Lower lobe of right lung (tissue), 2 donors: Measurements from ENCODE around the gene BPIFB6. TPM values are rescaled to one million over a fixed set of nuclear protein-coding genes. Genes with fewer than 3 reads are reported as not detected.

Experiments
- ATAC-seq, 2 donors: fragments of 200-7000 bp; cut with Tn5 transposase; one replicate each; pipeline ENCODE4 v1.9.1; 2020 to 2022; ENCODE audit warnings: mild to moderate bottlenecking in 2 of 2, moderate library complexity in 2 of 2
- DNase-seq: peaks from one replicate; pipeline ENCODE4 v3.0.0-alpha.2; 2020
- H3K27ac ChIP-seq: fragments of 200-600 bp; one replicate; pipeline ENCODE4 v1.8.0; 2022
- H3K27me3 ChIP-seq: fragments of 200-600 bp; one replicate; pipeline ENCODE4 v1.8.0; 2022; ENCODE audit warnings: low read depth
- H3K36me3 ChIP-seq: fragments of 200-600 bp; one replicate; pipeline ENCODE4 v1.8.0; 2022; ENCODE audit warnings: mild to moderate bottlenecking
- H3K4me1 ChIP-seq: fragments of 200-600 bp; one replicate; pipeline ENCODE4 v1.8.0; 2022
- H3K4me3 ChIP-seq: fragments of 200-600 bp; one replicate; pipeline ENCODE4 v1.8.0; 2022; ENCODE audit warnings: mild to moderate bottlenecking
- H3K9me3 ChIP-seq: fragments of 200-600 bp; one replicate; pipeline ENCODE4 v1.8.0; 2022
- CTCF ChIP-seq: fragments of 200-600 bp; IDR thresholded peaks from one replicate; pipeline ENCODE4 v1.8.0; 2022; ENCODE audit warnings: antibody characterized with exemption, mild to moderate bottlenecking
- intact Hi-C: fragments of 100-400 bp; cut with DNase I; formaldehyde crosslinking; loops from one replicate; pipeline ENCODE4 v1.11.0; 2022
- total RNA-seq: library from RNA; stranded (reverse); fragmentation: NEBNext Ultra II Directional; extraction: Animal tissue kit (Norgen Biotek cat#: 25700); gene quantifications from one replicate; pipeline ENCODE4 v1.2.1, GENCODE V29; 2021
- donor health status: DM: no; HTN: yes; CAD: no; lungs with severe emphysema.

The BPIFB6 gene
- total RNA-seq, 1 donor from 2014 or later = not detected

DNA sequence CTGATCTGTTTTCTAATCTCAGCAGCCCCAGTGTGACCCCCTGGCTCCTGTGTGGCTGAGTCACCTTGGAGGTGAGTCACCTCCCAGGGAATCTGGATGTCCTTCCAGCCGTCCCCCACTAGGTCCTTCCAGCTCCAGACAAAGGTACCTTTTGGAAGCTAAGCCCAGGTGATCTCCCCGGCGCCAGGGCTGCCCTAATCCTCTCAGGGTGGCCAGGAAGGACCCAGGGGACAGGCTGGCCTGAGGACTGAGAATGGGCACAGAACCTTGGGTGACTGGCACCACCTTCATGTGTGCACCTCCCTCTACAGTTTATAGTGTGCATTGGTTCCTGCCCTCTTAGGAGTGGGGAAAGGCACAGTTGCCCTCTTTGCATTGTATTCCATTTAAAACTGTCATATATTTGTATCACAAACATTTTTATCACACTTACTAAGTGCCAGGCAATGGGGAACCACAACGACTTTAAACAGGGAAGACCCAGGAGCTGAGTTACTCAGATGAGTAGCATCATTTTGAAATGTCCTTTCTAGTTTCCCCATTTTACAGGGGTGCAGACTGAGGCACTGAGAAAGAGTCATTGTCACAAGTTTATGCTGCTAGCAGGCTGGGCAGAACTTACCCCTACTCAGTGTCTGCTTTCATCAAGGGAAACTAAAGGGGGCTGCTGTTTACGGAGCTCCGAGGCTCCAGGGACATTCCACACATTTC lies 45.4 kb downstream of the BPIFB6 start:
- no peak overlapping the region for H3K27ac ChIP-seq
- ATAC-seq (no peak), DNase-seq (no peak)
- H3K9me3 ChIP-seq = no peaks in the 10 kb centered on the region
- H3K27me3 ChIP-seq = no peaks in the 10 kb centered on the region
- no peak for TF ChIP-seq CTCF
- H3K36me3 ChIP-seq = no peaks in the 10 kb centered on the region
- H3K4me3 ChIP-seq = no peak overlapping the region
- no peaks in the 10 kb centered on the region for H3K4me1 ChIP-seq
- intact Hi-C loops = no loop called here

DNA sequence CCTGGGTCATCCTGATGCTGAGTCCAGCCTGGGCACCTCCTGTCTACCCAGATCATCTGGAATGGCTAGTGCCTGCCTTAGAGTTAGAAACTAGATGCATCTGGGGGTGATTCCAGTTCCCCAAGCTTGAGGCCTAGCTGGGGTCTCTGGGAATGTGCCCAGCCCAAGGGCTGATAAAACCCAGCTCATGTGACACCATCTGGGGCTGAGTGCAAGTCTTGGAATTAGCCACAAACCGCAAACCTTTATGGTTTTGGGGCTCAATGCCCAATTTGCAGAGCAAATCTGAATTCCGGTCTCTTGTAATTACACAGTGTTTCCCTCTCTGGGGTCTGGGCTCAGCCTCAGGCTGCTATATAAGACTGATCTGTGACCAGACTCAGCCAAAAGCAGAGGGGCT lies 47.8 kb downstream of the BPIFB6 start, which contains the start of gene BPIFB4:
Gene BPIFB4 (plus strand): TSS at position 385 of the 400 bp plus-strand sequence. CDS start 1,884 bp downstream, outside the sequence.
- no peak for ATAC-seq
- no peaks in the 10 kb centered on the region for H3K4me1 ChIP-seq
- no peak for DNase-seq
- no peaks in the 10 kb centered on the region for H3K9me3 ChIP-seq
- no peaks in the 10 kb centered on the region for H3K27me3 ChIP-seq
- no peak within 1 kb of the TSS for H3K4me3 ChIP-seq
- intact Hi-C loops = no loop called here
- no peak for TF ChIP-seq CTCF
- no peak within 1 kb of the TSS for H3K27ac ChIP-seq
- no peaks in the 10 kb centered on the region for H3K36me3 ChIP-seq

- Histone ChIP-seq H3K9me3 (no peaks in the 10 kb centered on the region), H3K27ac (no peak overlapping the region), H3K27me3 (no peaks in the 10 kb centered on the region), H3K36me3 (no peaks in the 10 kb centered on the region), H3K4me1 (no peaks in the 10 kb centered on the region), H3K4me3 (no peak overlapping the region)
- no peak for DNase-seq
- no peak for TF ChIP-seq CTCF
- peak; percentile 65 to 66 for ATAC-seq
- intact Hi-C loops = no loop called here
These were observed 50.1 kb downstream of the BPIFB6 start for GRCh38 chr20:33081411-33082154.

DNA sequence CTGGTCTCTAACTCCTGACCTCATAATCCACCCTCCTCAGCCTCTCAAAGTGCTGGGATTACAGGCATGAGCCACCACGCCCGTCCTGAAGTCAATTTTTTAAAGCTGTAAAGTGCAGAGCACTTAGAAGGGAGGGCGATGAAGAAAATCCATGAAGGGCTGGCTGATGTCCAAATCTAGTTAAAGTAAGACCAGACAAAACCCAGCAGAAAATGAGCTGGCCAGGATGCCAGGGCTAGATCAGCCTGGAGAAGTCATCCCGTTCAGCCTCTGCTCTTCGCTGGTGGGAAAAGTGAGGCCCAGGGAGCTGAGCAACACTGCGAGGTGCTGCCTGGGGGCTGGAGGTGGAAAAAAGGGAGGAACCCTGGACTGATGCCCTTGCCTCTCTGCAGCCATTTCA lies 51.1 kb downstream of the BPIFB6 start:
- no peak for ATAC-seq
- H3K9me3 ChIP-seq = no peaks in the 10 kb centered on the region

More for the DNA sequence above, 51.1 kb downstream of the BPIFB6 start:
- DNase-seq = no peak
- Histone ChIP-seq H3K27ac (no peak overlapping the region), H3K4me3 (no peak overlapping the region), H3K27me3 (no peaks in the 10 kb centered on the region), H3K36me3 (no peaks in the 10 kb centered on the region), H3K4me1 (no peaks in the 10 kb centered on the region)
- intact Hi-C loops = no loop called here
- no peak for TF ChIP-seq CTCF
